HepG2 (cell line): Measurements from ENCODE around the gene GALNTL6. TPM values are rescaled to one million over a fixed set of nuclear protein-coding genes. Genes with fewer than 3 reads are reported as not detected.

ENCODE experiments used
- ATAC-seq: fragments of 200-7000 bp; cut with Tn5 transposase; 3 replicates; pipeline ENCODE4 v1.9.1; 2020; ENCODE audit warnings: mild to moderate bottlenecking, moderate library complexity
- BruUV-seq: library from RNA; stranded (reverse); fragments of 400-500 nt; replicated peaks from 2 replicates; lab custom pipeline; 2021; lab: Mats Ljungman, UMichigan
- CTCF ChIA-PET: fragments of 300-600 bp; formaldehyde crosslinking; extraction: SDS; loops from one replicate; lab custom pipeline; 2021; ENCODE audit warnings: low total read pairs, inconsistent platforms, low intra/inter-chr PET ratio; lab: Yijun Ruan, JAX
- POLR2A ChIA-PET: fragments of 350-600 bp; sonication (Branson Sonifier 250); formaldehyde crosslinking; loops from one replicate; lab custom pipeline; 2020; ENCODE audit warnings: antibody characterized with exemption, inconsistent platforms; lab: Yijun Ruan, JAX
- DNase-seq: peaks from one replicate; pipeline ENCODE4 v3.0.0-alpha.2; 2015; ENCODE audit warnings: low spot score
- FAIRE-seq: peaks from 3 replicates; lab custom pipeline; 2011; peaks lifted over from hg19 to GRCh38; lab: Jason Lieb, UNC
- H2AFZ ChIP-seq: one replicate; pipeline ENCODE4 v1.6.1; 2011; ENCODE audit warnings: low read length, inconsistent platforms
- H3K27ac ChIP-seq: fragments of 300-600 bp; 3 replicates; pipeline ENCODE4 v1.8.0; 2011; ENCODE audit warnings: mixed run types, mild to moderate bottlenecking, mixed read lengths, low read length, inconsistent platforms; ENCODE audit not compliant: insufficient read depth; ENCODE audit errors: extremely low read length
- H3K27me3 ChIP-seq, 2 experiments: fragments of 200-600 bp in 1 of 2; 2 replicates in 1 of 2; 3 replicates in 1 of 2; pipeline versions ENCODE4 v1.6.0 to v1.8.0; 2011; ENCODE audit warnings: low read length in 2 of 2, mild to moderate bottlenecking in 2 of 2, moderate library complexity in 2 of 2, inconsistent platforms in 1 of 2; ENCODE audit not compliant: insufficient read depth in 2 of 2, control insufficient read depth in 1 of 2
- H3K36me3 ChIP-seq, 2 experiments: fragments of 200-600 bp in 1 of 2; replicated peaks in 1 of 2; 2 replicates in 1 of 2; 3 replicates in 1 of 2; pipeline versions ENCODE4 v1.5.1 to v1.8.0; 2011; ENCODE audit warnings: low read length in 2 of 2, inconsistent platforms in 1 of 2; ENCODE audit not compliant: insufficient read depth in 2 of 2, control insufficient read depth in 1 of 2
- H3K4me1 ChIP-seq: 2 replicates; pipeline ENCODE4 v1.5.1; 2012; ENCODE audit warnings: low read length, inconsistent platforms; ENCODE audit not compliant: insufficient read depth
- H3K4me2 ChIP-seq: 2 replicates; pipeline ENCODE4 v1.6.0; 2011; ENCODE audit warnings: low read depth, low read length, inconsistent platforms
- H3K4me3 ChIP-seq, 3 experiments: fragments of 200-600 bp in 1 of 3; sonication (generic), shearing (Covaris generic) in 1 of 3; replicated peaks in 1 of 3; 2 replicates each; pipeline ENCODE4 v1.5.1; 2011 to 2016; ENCODE audit warnings: low read length in 3 of 3, inconsistent platforms in 2 of 3, low read depth in 2 of 3, mild to moderate bottlenecking in 2 of 3, control low read depth in 1 of 3, mixed read lengths in 1 of 3; ENCODE audit not compliant: insufficient read depth in 1 of 3
- H3K79me2 ChIP-seq: one replicate; pipeline ENCODE4 v1.6.1; 2011; ENCODE audit warnings: low read length, inconsistent platforms; ENCODE audit not compliant: insufficient read depth
- H3K9ac ChIP-seq: 2 replicates; pipeline ENCODE4 v1.6.0; 2011; ENCODE audit warnings: mild to moderate bottlenecking, low read depth, low read length, inconsistent platforms; ENCODE audit not compliant: insufficient read depth
- H3K9me3 ChIP-seq: 2 replicates; pipeline ENCODE4 v1.5.1; 2012; ENCODE audit warnings: mild to moderate bottlenecking, low read length
- H4K20me1 ChIP-seq: 2 replicates; pipeline ENCODE4 v1.6.0; 2011; ENCODE audit warnings: inconsistent platforms, mild to moderate bottlenecking, low read length, moderate library complexity; ENCODE audit not compliant: insufficient read depth
- FOXP1 ChIP-seq, 2 experiments: fragments of 450-650 bp in 1 of 2; IDR thresholded peaks; 2 replicates each; pipeline ENCODE4 v1.6.1; 2017 to 2018; ENCODE audit warnings: antibody characterized with exemption in 1 of 2
- PHF5A ChIP-seq: IDR thresholded peaks from one replicate; pipeline ENCODE4 v1.6.1; 2018; ENCODE audit warnings: low read depth, missing genetic modification reagents; ENCODE audit not compliant: unreplicated experiment
- XRCC5 ChIP-seq: fragments of 200-400 bp; formaldehyde crosslinking; optimal IDR thresholded peaks from 2 replicates; pipeline ENCODE3; 2017; ENCODE audit warnings: mild to moderate bottlenecking, low read length
- ZNF326 ChIP-seq: sonication (generic); formaldehyde crosslinking; IDR thresholded peaks from 2 replicates; pipeline ENCODE4 v1.4.0; 2020; ENCODE audit warnings: missing genetic modification reagents, borderline replicate concordance
- WGBS: methylation state at CpG from one replicate; pipeline ENCODE4 v1.1.6; 2017; ENCODE audit warnings: low lambda C conversion rate; 5-methylcytosine and 5-hydroxymethylcytosine counted together
- in situ Hi-C: cut with HindIII; loops from 2 replicates; pipeline ENCODE4 v1.10.0; 2017; ENCODE audit warnings: low pct_unique_long_range_greater_than_20kb; ENCODE audit not compliant: extremely low pct_ligation_motif_present
- intact Hi-C: fragments of 100-400 bp; cut with micrococcal nuclease; formaldehyde crosslinking; loops from one replicate; pipeline ENCODE4 v1.10.0; 2022; ENCODE audit not compliant: unreplicated experiment
- polyA plus RNA-seq, 8 experiments: library from polyadenylated mRNA; depleted of rRNA in 3 of 8; stranded (reverse) in 7 of 8; unstranded in 1 of 8; fragments of >200 nt; fragmentation: Illumina TruSeq in 4 of 8; extraction: Trizol in 4 of 8; gene quantifications; 2 replicates each; pipeline versions ENCODE4 v1.2.1 to v1.2.3, GENCODE V29; 2011 to 2016; ENCODE audit warnings: low read depth in 4 of 8, missing spikeins in 1 of 8, mixed read lengths in 1 of 8; ENCODE audit not compliant: insufficient read depth in 1 of 8
- total RNA-seq, 5 experiments: library from RNA; depleted of rRNA; stranded (reverse); fragments of >200 nt; fragmentation: Illumina TruSeq; extraction: Trizol; gene quantifications; 2 replicates each; pipeline ENCODE4 v1.2.3, GENCODE V29; 2016; ENCODE audit warnings: low read depth in 1 of 5
- TF ChIP-seq, protein P1 (sequence below), 2 experiments: IDR thresholded peaks; 2 replicates each; pipeline ENCODE4 v1.6.1; 2011 to 2012; ENCODE audit warnings: low read length in 2 of 2, borderline replicate concordance in 1 of 2, low read depth in 1 of 2, mild to moderate bottlenecking in 1 of 2, moderate library complexity in 1 of 2
- TF ChIP-seq, protein P2 (sequence below): sonication (generic); formaldehyde crosslinking; IDR thresholded peaks from 2 replicates; pipeline ENCODE4 v1.8.0; 2022; ENCODE audit warnings: missing genetic modification reagents, low read depth, mild to moderate bottlenecking, borderline replicate concordance
- TF ChIP-seq, protein P3 (sequence below): sonication (generic); formaldehyde crosslinking; IDR thresholded peaks from 2 replicates; pipeline ENCODE4 v1.5.0; 2020; ENCODE audit warnings: mild to moderate bottlenecking, missing genetic modification reagents, borderline replicate concordance
- TF ChIP-seq, protein P4 (sequence below): sonication (generic); formaldehyde crosslinking; IDR thresholded peaks from 2 replicates; pipeline ENCODE4 v1.9.0; 2021; ENCODE audit warnings: missing genetic modification reagents, mild to moderate bottlenecking, borderline replicate concordance

The GALNTL6 gene
- total and polyA plus RNA-seq, 2 of the 13 experiments (the other 11 are each of a cell fraction or from before 2014, with no cell fraction given): not detected

DNA sequence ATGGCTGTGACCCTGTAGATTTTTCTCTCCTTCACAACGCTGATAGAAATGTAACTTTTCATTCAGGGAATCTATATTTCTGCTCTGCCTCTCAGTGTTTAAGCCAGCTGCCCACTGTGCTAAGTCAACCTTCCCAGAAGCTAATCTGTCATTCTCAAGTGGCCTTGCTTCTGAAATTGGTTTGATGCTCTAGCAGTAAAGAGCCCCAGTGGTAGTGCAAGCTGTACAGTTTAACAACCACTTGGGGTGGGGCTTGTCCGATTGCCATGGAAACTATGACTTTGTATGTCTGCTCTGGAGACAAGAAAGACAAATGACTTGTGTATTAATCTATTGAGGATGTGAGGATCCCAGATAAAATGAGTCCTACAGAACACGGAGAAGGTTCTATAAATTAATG, 734.5 kb downstream of the GALNTL6 start (continued):
- TF ChIP-seq, protein P1, sequence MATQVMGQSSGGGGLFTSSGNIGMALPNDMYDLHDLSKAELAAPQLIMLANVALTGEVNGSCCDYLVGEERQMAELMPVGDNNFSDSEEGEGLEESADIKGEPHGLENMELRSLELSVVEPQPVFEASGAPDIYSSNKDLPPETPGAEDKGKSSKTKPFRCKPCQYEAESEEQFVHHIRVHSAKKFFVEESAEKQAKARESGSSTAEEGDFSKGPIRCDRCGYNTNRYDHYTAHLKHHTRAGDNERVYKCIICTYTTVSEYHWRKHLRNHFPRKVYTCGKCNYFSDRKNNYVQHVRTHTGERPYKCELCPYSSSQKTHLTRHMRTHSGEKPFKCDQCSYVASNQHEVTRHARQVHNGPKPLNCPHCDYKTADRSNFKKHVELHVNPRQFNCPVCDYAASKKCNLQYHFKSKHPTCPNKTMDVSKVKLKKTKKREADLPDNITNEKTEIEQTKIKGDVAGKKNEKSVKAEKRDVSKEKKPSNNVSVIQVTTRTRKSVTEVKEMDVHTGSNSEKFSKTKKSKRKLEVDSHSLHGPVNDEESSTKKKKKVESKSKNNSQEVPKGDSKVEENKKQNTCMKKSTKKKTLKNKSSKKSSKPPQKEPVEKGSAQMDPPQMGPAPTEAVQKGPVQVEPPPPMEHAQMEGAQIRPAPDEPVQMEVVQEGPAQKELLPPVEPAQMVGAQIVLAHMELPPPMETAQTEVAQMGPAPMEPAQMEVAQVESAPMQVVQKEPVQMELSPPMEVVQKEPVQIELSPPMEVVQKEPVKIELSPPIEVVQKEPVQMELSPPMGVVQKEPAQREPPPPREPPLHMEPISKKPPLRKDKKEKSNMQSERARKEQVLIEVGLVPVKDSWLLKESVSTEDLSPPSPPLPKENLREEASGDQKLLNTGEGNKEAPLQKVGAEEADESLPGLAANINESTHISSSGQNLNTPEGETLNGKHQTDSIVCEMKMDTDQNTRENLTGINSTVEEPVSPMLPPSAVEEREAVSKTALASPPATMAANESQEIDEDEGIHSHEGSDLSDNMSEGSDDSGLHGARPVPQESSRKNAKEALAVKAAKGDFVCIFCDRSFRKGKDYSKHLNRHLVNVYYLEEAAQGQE (IDR thresholded peaks at IDR 0.05; ENCODE audit: borderline replicate concordance in 1 of 2, low read depth in 1 of 2, low read length in 2 of 2): no peak
- TF ChIP-seq, protein P2, sequence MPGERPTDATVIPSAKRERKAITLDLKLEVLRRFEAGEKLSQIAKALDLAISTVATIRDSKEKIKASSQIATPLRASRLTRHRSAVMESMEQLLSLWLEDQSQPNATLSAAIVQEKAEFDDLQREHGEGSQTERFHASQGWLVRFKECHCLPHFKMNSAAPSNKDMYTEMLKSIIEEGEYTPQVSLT (CRISPR knock-in tag): no peak
- no peak for TF ChIP-seq PHF5A
- TF ChIP-seq ZNF326 (CRISPR knock-in tag): no peak

DNA sequence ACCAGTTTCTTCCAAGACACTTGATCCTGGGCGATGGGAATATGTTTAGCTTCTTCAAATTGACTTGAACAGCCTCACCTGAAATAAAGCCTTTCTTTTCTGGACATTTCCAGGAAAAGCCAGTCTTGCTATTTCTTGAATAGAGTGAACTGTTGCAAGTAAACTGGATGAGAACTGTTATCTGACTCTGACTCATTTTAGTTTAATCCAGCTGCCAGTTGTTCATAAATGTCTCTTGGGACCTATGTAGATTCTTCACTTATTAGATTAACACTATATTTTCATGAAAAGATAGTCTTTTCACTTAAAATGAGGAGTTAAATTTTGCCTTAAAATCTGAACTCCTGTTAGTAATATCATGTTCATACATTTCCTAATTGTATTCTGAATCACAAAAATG, 740.0 kb downstream of the GALNTL6 start:
- no peaks in the 10 kb centered on the region for H3K36me3 ChIP-seq
- in situ Hi-C loops (no loop called here), intact Hi-C loops (no loop called here)
- ChIA-PET POLR2A (no interaction called here), CTCF (no interaction called here)
- ATAC-seq (no peak), FAIRE-seq (no peak), DNase-seq (no peak)
- no peak overlapping the region for H3K9ac ChIP-seq
- H3K4me2 ChIP-seq: no peak overlapping the region
- WGBS: 0% methylated on average over 1 of the region's 1 CpG
- no peak overlapping the region for H2AFZ ChIP-seq
- BruUV-seq: no TSS peak
- no peaks in the 10 kb centered on the region for H3K4me1 ChIP-seq
- no peaks in the 10 kb centered on the region for H4K20me1 ChIP-seq
- H3K9me3 ChIP-seq: peaks cover 4% of the 10 kb centered on the region; the same call in 1 of the 2 replicates
- no peak overlapping the region for H3K4me3 ChIP-seq
- H3K27ac ChIP-seq: no peak overlapping the region
- H3K27me3 ChIP-seq: no peaks in the 10 kb centered on the region
- H3K79me2 ChIP-seq: no peaks in the 10 kb centered on the region
- TF ChIP-seq, protein P3, sequence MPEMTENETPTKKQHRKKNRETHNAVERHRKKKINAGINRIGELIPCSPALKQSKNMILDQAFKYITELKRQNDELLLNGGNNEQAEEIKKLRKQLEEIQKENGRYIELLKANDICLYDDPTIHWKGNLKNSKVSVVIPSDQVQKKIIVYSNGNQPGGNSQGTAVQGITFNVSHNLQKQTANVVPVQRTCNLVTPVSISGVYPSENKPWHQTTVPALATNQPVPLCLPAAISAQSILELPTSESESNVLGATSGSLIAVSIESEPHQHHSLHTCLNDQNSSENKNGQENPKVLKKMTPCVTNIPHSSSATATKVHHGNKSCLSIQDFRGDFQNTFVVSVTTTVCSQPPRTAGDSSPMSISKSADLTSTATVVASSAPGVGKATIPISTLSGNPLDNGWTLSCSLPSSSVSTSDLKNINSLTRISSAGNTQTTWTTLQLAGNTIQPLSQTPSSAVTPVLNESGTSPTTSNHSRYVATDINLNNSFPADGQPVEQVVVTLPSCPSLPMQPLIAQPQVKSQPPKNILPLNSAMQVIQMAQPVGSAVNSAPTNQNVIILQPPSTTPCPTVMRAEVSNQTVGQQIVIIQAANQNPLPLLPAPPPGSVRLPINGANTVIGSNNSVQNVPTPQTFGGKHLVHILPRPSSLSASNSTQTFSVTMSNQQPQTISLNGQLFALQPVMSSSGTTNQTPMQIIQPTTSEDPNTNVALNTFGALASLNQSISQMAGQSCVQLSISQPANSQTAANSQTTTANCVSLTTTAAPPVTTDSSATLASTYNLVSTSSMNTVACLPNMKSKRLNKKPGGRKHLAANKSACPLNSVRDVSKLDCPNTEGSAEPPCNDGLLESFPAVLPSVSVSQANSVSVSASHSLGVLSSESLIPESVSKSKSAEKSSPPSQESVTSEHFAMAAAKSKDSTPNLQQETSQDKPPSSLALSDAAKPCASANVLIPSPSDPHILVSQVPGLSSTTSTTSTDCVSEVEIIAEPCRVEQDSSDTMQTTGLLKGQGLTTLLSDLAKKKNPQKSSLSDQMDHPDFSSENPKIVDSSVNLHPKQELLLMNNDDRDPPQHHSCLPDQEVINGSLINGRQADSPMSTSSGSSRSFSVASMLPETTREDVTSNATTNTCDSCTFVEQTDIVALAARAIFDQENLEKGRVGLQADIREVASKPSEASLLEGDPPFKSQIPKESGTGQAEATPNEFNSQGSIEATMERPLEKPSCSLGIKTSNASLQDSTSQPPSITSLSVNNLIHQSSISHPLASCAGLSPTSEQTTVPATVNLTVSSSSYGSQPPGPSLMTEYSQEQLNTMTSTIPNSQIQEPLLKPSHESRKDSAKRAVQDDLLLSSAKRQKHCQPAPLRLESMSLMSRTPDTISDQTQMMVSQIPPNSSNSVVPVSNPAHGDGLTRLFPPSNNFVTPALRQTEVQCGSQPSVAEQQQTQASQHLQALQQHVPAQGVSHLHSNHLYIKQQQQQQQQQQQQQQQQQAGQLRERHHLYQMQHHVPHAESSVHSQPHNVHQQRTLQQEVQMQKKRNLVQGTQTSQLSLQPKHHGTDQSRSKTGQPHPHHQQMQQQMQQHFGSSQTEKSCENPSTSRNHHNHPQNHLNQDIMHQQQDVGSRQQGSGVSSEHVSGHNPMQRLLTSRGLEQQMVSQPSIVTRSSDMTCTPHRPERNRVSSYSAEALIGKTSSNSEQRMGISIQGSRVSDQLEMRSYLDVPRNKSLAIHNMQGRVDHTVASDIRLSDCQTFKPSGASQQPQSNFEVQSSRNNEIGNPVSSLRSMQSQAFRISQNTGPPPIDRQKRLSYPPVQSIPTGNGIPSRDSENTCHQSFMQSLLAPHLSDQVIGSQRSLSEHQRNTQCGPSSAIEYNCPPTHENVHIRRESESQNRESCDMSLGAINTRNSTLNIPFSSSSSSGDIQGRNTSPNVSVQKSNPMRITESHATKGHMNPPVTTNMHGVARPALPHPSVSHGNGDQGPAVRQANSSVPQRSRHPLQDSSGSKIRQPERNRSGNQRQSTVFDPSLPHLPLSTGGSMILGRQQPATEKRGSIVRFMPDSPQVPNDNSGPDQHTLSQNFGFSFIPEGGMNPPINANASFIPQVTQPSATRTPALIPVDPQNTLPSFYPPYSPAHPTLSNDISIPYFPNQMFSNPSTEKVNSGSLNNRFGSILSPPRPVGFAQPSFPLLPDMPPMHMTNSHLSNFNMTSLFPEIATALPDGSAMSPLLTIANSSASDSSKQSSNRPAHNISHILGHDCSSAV: no peak
- TF ChIP-seq, protein P4, sequence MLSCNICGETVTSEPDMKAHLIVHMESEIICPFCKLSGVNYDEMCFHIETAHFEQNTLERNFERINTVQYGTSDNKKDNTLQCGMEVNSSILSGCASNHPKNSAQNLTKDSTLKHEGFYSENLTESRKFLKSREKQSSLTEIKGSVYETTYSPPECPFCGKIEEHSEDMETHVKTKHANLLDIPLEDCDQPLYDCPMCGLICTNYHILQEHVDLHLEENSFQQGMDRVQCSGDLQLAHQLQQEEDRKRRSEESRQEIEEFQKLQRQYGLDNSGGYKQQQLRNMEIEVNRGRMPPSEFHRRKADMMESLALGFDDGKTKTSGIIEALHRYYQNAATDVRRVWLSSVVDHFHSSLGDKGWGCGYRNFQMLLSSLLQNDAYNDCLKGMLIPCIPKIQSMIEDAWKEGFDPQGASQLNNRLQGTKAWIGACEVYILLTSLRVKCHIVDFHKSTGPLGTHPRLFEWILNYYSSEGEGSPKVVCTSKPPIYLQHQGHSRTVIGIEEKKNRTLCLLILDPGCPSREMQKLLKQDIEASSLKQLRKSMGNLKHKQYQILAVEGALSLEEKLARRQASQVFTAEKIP (CRISPR knock-in tag): no peak
- TF ChIP-seq FOXP1 (IDR thresholded peaks at IDR 0.05) (no peak), FOXP1 (CRISPR knock-in tag; IDR thresholded peaks at IDR 0.05) (no peak), XRCC5 (no peak)
